Fibroblast of lung (primary cell): ENCODE results near the gene UPK1A. TPM values are rescaled to one million over a fixed set of nuclear protein-coding genes. Genes with fewer than 3 reads are reported as not detected.

Source experiments
- DNase-seq, 2 donors: peaks; one replicate each; pipeline versions ENCODE4 v3.0.0 to v3.0.0-alpha.2; 2010; ENCODE audit warnings: low read depth in 2 of 2
- H2AFZ ChIP-seq: 2 replicates; pipeline ENCODE4 v1.5.1; 2012; ENCODE audit warnings: low read length, control low read depth, inconsistent platforms
- H3K27ac ChIP-seq: 2 replicates; pipeline ENCODE4 v1.5.1; 2011; ENCODE audit warnings: low read length, control low read depth; ENCODE audit not compliant: insufficient read depth
- H3K27me3 ChIP-seq: 2 replicates; pipeline ENCODE4 v1.5.1; 2011; ENCODE audit warnings: mild to moderate bottlenecking, low read length; ENCODE audit not compliant: control insufficient read depth, insufficient read depth
- H3K36me3 ChIP-seq: 2 replicates; pipeline ENCODE4 v1.5.1; 2011; ENCODE audit warnings: low read length; ENCODE audit not compliant: control insufficient read depth, insufficient read depth
- H3K4me1 ChIP-seq: 2 replicates; pipeline ENCODE4 v1.5.1; 2011; ENCODE audit warnings: low read length; ENCODE audit not compliant: control insufficient read depth, insufficient read depth; ENCODE audit errors: extremely low read depth
- H3K4me2 ChIP-seq: 2 replicates; pipeline ENCODE4 v1.5.1; 2011; ENCODE audit warnings: low read length, control low read depth; ENCODE audit not compliant: insufficient read depth; ENCODE audit errors: extremely low read depth
- H3K4me3 ChIP-seq, 4 experiments: fragments of 200-600 bp in 1 of 4; sonication (generic) in 1 of 4; replicated peaks in 1 of 4; 2 replicates each; pipeline ENCODE4 v1.5.1; 2011 to 2016; ENCODE audit warnings: low read length in 4 of 4, low read depth in 3 of 4, mild to moderate bottlenecking in 3 of 4, control low read depth in 2 of 4, inconsistent platforms in 1 of 4, mixed read lengths in 1 of 4; ENCODE audit not compliant: insufficient read depth in 1 of 4; ENCODE audit errors: control extremely low read depth in 1 of 4
- H3K79me2 ChIP-seq: 2 replicates; pipeline ENCODE4 v1.5.1; 2012; ENCODE audit warnings: mild to moderate bottlenecking, low read length, inconsistent platforms; ENCODE audit not compliant: control insufficient read depth, insufficient read depth
- H3K9ac ChIP-seq: 2 replicates; pipeline ENCODE4 v1.5.1; 2011; ENCODE audit warnings: mild to moderate bottlenecking, low read length, control low read depth; ENCODE audit not compliant: insufficient read depth
- H3K9me3 ChIP-seq: 2 replicates; pipeline ENCODE4 v1.5.1; 2012; ENCODE audit warnings: low read depth, low read length; ENCODE audit not compliant: control insufficient read depth, insufficient read depth
- H4K20me1 ChIP-seq: 2 replicates; pipeline ENCODE4 v1.5.1; 2011; ENCODE audit warnings: low read length; ENCODE audit not compliant: control insufficient read depth, insufficient read depth; ENCODE audit errors: extremely low read depth
- CTCF ChIP-seq, 2 donors: IDR thresholded peaks in 1 of 2; conservative IDR thresholded peaks in 1 of 2; 1 replicate in 1 of 2; 2 replicates in 1 of 2; pipeline ENCODE4 v1.5.1; 2011 to 2012; ENCODE audit warnings: low read length in 2 of 2, control low read depth in 1 of 2, inconsistent platforms in 1 of 2, low read depth in 1 of 2, mild to moderate bottlenecking in 1 of 2
- EZH2 ChIP-seq: IDR thresholded peaks from 2 replicates; pipeline ENCODE4 v1.5.1; 2012; ENCODE audit warnings: low read length, control low read depth, mild to moderate bottlenecking; ENCODE audit errors: missing control alignments
- polyA plus RNA-seq, 2 donors: library from polyadenylated mRNA; depleted of rRNA in 1 of 2; stranded (reverse) in 1 of 2; unstranded in 1 of 2; fragments of >200 nt; gene quantifications; 2 replicates each; pipeline ENCODE4 v1.2.1, GENCODE V29; 2011 to 2012; ENCODE audit warnings: missing spikeins in 1 of 2
- total RNA-seq: library from RNA; depleted of rRNA; stranded (reverse); fragments of >200 nt; gene quantifications from 2 replicates; pipeline ENCODE4 v1.2.1, GENCODE V29; 2014

The UPK1A gene
- total and polyA plus RNA-seq, 2 donors (not counting 1 experiment from before 2014, with no cell fraction given), result 0.27 TPM; not detected in 1

GRCh38 chr19:35713904-35714495, 47.7 kb downstream of the UPK1A start:
- Histone ChIP-seq H3K27me3 (peaks cover 2% of the 10 kb centered on the region), H3K9ac (no peak overlapping the region), H3K9me3 (no peaks in the 10 kb centered on the region), H2AFZ (no peak overlapping the region), H3K27ac (no peak overlapping the region), H3K36me3 (no peaks in the 10 kb centered on the region), H3K79me2 (peaks cover 9% of the 10 kb centered on the region), H3K4me1 (peaks cover 4% of the 10 kb centered on the region), H3K4me2 (no peak overlapping the region), H4K20me1 (no peaks in the 10 kb centered on the region), H3K4me3 (no peak overlapping the region)
- DNase-seq, result no peak
- TF ChIP-seq EZH2 (no peak), CTCF (conservative IDR thresholded peaks at IDR 0.05 in 1 of 2, IDR thresholded peaks at IDR 0.05 in 1 of 2; ENCODE audit: low read depth in 1 of 2, low read length in 2 of 2) (no peak)

- Histone ChIP-seq H4K20me1 (no peaks in the 10 kb centered on the region), H3K79me2 (peaks cover 16% of the 10 kb centered on the region)
Measured at GRCh38 chr19:35714601-35715354, 48.5 kb downstream of the UPK1A start.

More at GRCh38 chr19:35714601-35715354, 48.5 kb downstream of the UPK1A start:
- Histone ChIP-seq H3K27me3 (peaks cover 2% of the 10 kb centered on the region), H3K9ac (no peak overlapping the region), H3K27ac (no peak overlapping the region), H2AFZ (no peak overlapping the region), H3K36me3 (peaks cover 3% of the 10 kb centered on the region), H3K4me2 (no peak overlapping the region), H3K4me1 (peaks cover 9% of the 10 kb centered on the region), H3K4me3 (no peak overlapping the region), H3K9me3 (no peaks in the 10 kb centered on the region)
- no peak for DNase-seq
- no peak for TF ChIP-seq CTCF (conservative IDR thresholded peaks at IDR 0.05 in 1 of 2, IDR thresholded peaks at IDR 0.05 in 1 of 2; ENCODE audit: low read depth in 1 of 2, low read length in 2 of 2)
- no peak for TF ChIP-seq EZH2
